Measurements from ENCODE around the gene ZNF407.

The ZNF407 gene

DNA sequence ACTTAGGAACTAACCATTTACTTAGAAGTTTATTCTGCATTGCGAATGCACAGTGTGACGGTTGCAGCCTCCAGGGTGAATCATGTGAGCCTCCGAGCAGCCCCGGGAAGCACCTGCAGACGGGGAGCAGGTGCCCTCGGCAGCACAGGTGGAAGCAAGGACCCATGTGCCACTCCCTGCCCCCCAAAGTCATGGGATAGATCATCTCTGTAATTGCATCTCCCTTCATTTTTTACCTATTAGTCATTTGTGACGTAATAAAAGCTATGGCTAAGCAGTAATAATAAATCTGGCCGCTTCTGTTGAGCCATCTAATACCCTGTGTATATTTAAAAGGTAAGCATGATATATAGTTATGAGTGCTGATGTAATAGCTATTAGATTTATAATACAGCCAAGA is 514.1 kb downstream of the ZNF407 start:
- CTCF ChIA-PET = no interaction called here
- no peak for DNase-seq (ENCODE audit: extremely low spot score)
- no peak for TF ChIP-seq SUZ12 (IDR thresholded peaks at IDR 0.05)
- TF ChIP-seq ELF4 (IDR thresholded peaks at IDR 0.05) = no peak
- no peak for TF ChIP-seq L3MBTL2 (conservative IDR thresholded peaks at IDR 0.05)
- no peak for TF ChIP-seq FOXM1 (IDR thresholded peaks at IDR 0.05; ENCODE audit: borderline replicate concordance)
- TF ChIP-seq, protein P1, sequence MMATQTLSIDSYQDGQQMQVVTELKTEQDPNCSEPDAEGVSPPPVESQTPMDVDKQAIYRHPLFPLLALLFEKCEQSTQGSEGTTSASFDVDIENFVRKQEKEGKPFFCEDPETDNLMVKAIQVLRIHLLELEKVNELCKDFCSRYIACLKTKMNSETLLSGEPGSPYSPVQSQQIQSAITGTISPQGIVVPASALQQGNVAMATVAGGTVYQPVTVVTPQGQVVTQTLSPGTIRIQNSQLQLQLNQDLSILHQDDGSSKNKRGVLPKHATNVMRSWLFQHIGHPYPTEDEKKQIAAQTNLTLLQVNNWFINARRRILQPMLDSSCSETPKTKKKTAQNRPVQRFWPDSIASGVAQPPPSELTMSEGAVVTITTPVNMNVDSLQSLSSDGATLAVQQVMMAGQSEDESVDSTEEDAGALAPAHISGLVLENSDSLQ (IDR thresholded peaks at IDR 0.05) = no peak
- TF ChIP-seq BHLHE40 (IDR thresholded peaks at IDR 0.05; ENCODE audit: borderline replicate concordance) = no peak
- no peak for TF ChIP-seq HDGF (IDR thresholded peaks at IDR 0.05; ENCODE audit: borderline replicate concordance)
- TF ChIP-seq SP1 (IDR thresholded peaks at IDR 0.05) = no peak
- TF ChIP-seq TARDBP (IDR thresholded peaks at IDR 0.05) = no peak
- TF ChIP-seq FOXA1 (IDR thresholded peaks at IDR 0.05) = no peak
- no peak for TF ChIP-seq ARNT (IDR thresholded peaks at IDR 0.05)
- no peak for TF ChIP-seq NFRKB (IDR thresholded peaks at IDR 0.05)
- no peak for TF ChIP-seq LEF1 (IDR thresholded peaks at IDR 0.05; ENCODE audit: borderline replicate concordance)
- TF ChIP-seq FOXK2 (IDR thresholded peaks at IDR 0.05) = no peak
- no peak for TF ChIP-seq ZNF384 (IDR thresholded peaks at IDR 0.05)
- no peak for TF ChIP-seq CTBP1 (IDR thresholded peaks at IDR 0.05; ENCODE audit: borderline replicate concordance)
- POLR2A ChIA-PET = no interaction called here

- no peak for DNase-seq (ENCODE audit: extremely low spot score)
- CTCF ChIA-PET = no interaction called here
- TF ChIP-seq HDGF (IDR thresholded peaks at IDR 0.05; ENCODE audit: borderline replicate concordance) = no peak
- TF ChIP-seq ARNT (IDR thresholded peaks at IDR 0.05) = no peak
- TF ChIP-seq SUZ12 (IDR thresholded peaks at IDR 0.05) = no peak
- no peak for TF ChIP-seq SP1 (IDR thresholded peaks at IDR 0.05)
- TF ChIP-seq FOXA1 (IDR thresholded peaks at IDR 0.05) = no peak
- TF ChIP-seq, protein P1 (IDR thresholded peaks at IDR 0.05) = no peak
- POLR2A ChIA-PET = no interaction called here
Observed at GRCh38 chr18:75112186-75113096, 514.8 kb downstream of the ZNF407 start.

GRCh38 chr18:75113455-75113854 is 515.8 kb downstream of the ZNF407 start:
- DNase-seq (ENCODE audit: extremely low spot score) = no peak
- POLR2A ChIA-PET = no interaction called here
- CTCF ChIA-PET = no interaction called here
- no peak for TF ChIP-seq FOXM1 (IDR thresholded peaks at IDR 0.05; ENCODE audit: borderline replicate concordance)
- TF ChIP-seq ARNT (IDR thresholded peaks at IDR 0.05) = no peak
- no peak for TF ChIP-seq SUZ12 (IDR thresholded peaks at IDR 0.05)
- no peak for TF ChIP-seq TARDBP (IDR thresholded peaks at IDR 0.05)
- no peak for TF ChIP-seq NFRKB (IDR thresholded peaks at IDR 0.05)
- TF ChIP-seq LEF1 (IDR thresholded peaks at IDR 0.05; ENCODE audit: borderline replicate concordance) = no peak
- no peak for TF ChIP-seq CTBP1 (IDR thresholded peaks at IDR 0.05; ENCODE audit: borderline replicate concordance)
- TF ChIP-seq BHLHE40 (IDR thresholded peaks at IDR 0.05; ENCODE audit: borderline replicate concordance) = no peak
- TF ChIP-seq, protein P1 (IDR thresholded peaks at IDR 0.05) = no peak

GRCh38 chr18:75114231-75114764 is 516.6 kb downstream of the ZNF407 start:
- POLR2A ChIA-PET = no interaction called here
- TF ChIP-seq SP1 (IDR thresholded peaks at IDR 0.05) (no peak), FOXM1 (IDR thresholded peaks at IDR 0.05; ENCODE audit: borderline replicate concordance) (no peak), BHLHE40 (IDR thresholded peaks at IDR 0.05; ENCODE audit: borderline replicate concordance) (no peak), CTBP1 (IDR thresholded peaks at IDR 0.05; ENCODE audit: borderline replicate concordance) (no peak), FOXA1 (IDR thresholded peaks at IDR 0.05) (no peak), TARDBP (IDR thresholded peaks at IDR 0.05) (no peak), LEF1 (IDR thresholded peaks at IDR 0.05; ENCODE audit: borderline replicate concordance) (no peak), NFRKB (IDR thresholded peaks at IDR 0.05) (no peak), ARNT (IDR thresholded peaks at IDR 0.05) (no peak), FOXK2 (IDR thresholded peaks at IDR 0.05) (no peak), HDGF (IDR thresholded peaks at IDR 0.05; ENCODE audit: borderline replicate concordance) (no peak), ZNF384 (IDR thresholded peaks at IDR 0.05) (no peak), L3MBTL2 (conservative IDR thresholded peaks at IDR 0.05) (no peak), SUZ12 (IDR thresholded peaks at IDR 0.05) (no peak), ELF4 (IDR thresholded peaks at IDR 0.05) (no peak)
- TF ChIP-seq, protein P1 (IDR thresholded peaks at IDR 0.05) = no peak
- CTCF ChIA-PET = no interaction called here
- DNase-seq (ENCODE audit: extremely low spot score) = no peak
